CD4-positive, alpha-beta T cell treated with Interleukin-17A for 4 hours (primary cell): ENCODE measurements around the gene CBR1.

Source experiments
- DNase-seq: peaks from one replicate; pipeline ENCODE4 v3.0.0-alpha.2; 2020; ENCODE audit warnings: mixed read lengths

Gene CBR1

GRCh38 chr21:36069713-36070583 lies at the start of gene CBR1:
CBR1 (plus strand) TSS chr21:36070024; CDS start chr21:36070116, 92 bp downstream.
- peak; percentile 94 for DNase-seq

DNA sequence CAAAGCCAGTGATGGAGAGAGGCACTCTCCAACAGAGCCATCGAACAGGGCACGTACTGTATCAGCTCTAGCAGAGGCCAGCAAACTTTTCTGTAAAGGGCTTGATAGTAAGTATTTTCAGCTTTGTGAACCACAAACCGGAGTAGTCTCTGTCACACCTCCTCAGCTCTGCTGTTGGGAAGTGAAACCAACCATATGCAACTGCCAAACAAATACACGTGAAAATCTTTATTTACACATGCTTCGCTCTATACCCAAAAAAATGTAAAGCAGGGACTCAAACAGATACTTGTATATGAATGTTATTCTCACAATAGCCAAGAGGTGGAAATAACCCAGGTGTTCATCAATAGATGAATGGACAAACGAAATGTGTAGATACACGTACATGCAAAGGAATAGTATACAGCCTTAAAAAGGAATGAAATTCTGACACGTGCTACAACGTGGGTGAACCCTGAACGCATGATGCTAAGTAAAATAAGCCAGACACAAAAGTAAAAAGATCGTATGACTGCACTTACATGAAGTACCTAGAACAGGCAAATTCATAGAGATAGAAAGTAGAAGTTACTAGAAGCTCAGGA lies 48.5 kb upstream of the CBR1 start:
- DNase-seq: no peak

DNA sequence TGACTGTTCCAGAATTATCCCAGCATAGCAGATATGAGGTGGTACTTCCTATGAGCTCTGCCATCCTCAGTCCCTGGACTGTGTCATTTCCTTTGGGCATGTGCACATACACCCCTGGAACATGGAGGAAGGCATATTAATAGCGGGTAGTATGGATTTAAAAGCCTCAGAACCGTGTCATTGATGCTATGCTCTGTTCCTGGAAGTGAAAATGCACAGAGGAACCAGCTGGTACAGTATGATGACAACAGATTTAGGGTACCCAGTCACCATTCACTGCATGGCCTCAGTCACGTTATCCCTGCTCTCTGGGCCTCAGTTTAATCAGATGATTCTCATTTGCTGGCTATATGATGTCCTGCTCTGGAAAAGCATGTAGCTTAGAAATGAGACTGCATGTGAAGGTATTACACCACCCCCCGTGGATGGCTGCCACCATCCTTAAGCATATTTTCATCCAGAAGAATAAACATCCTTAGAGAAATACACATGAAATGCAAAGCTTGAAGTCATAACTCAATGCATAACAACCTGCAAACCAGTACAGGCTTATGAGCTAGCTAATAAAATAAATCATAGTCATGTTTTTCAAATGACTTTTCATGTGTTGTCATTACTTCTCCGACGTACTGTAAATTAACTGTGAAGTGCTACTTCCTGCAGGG lies 47.3 kb upstream of the CBR1 start:
- no peak for DNase-seq

- DNase-seq: no peak
These were observed 46.7 kb upstream of the CBR1 start for GRCh38 chr21:36023092-36023480.

- no peak for DNase-seq
These were observed 45.0 kb upstream of the CBR1 start for GRCh38 chr21:36024782-36025181.

DNA sequence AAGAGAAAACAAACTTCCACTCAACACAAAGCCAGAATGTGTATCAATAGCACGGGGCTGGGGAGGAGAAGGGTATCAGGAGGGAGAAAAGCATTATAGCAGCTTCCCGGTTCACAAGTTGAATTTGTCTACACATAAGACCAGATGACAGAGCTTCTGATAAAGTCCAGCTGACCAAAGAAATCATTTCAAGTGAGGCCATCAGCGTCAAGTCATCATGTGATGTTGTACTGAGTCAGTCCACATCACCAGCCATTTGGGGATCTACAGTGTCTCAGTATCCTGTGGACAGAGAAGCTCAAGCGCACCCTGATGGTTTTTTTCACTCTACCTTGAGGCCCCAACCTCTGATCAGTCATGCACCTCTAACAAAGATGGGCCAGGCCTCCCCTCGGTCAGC lies 42.5 kb upstream of the CBR1 start:
- no peak for DNase-seq

- peak; percentile 71 for DNase-seq
These were observed 41.4 kb upstream of the CBR1 start for GRCh38 chr21:36028127-36029069.

GRCh38 chr21:36029309-36029708 lies 40.5 kb upstream of the CBR1 start:
- DNase-seq: no peak

DNA sequence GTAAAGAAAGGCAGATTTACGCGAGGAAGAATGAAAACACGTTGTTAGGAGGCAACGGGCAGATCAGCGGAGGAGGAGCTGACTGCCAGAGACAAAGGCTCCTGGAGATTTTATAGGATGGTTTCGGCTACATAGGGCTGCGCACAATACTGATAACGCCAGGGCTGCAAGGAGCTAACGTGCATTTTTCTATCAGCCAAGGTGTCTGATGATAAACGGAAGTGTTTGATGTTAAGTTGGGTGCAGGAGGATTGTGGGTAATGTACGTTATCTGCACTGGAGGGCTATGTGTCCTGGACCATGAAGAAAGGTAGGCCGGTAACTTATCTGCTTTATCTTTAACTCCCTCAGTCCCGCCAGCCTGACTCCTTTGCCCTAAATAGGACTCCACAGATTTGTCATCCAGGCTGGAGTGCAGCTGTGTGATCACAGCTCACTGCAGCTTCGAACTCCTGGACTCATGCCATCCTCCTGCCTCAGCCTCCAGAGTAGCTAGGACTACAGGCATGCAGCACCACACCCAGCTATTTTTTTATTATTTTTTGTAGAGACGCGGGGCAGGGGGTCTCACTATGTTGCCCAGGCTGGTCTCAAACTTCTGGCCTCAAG lies 39.1 kb upstream of the CBR1 start:
- DNase-seq: no peak

DNA sequence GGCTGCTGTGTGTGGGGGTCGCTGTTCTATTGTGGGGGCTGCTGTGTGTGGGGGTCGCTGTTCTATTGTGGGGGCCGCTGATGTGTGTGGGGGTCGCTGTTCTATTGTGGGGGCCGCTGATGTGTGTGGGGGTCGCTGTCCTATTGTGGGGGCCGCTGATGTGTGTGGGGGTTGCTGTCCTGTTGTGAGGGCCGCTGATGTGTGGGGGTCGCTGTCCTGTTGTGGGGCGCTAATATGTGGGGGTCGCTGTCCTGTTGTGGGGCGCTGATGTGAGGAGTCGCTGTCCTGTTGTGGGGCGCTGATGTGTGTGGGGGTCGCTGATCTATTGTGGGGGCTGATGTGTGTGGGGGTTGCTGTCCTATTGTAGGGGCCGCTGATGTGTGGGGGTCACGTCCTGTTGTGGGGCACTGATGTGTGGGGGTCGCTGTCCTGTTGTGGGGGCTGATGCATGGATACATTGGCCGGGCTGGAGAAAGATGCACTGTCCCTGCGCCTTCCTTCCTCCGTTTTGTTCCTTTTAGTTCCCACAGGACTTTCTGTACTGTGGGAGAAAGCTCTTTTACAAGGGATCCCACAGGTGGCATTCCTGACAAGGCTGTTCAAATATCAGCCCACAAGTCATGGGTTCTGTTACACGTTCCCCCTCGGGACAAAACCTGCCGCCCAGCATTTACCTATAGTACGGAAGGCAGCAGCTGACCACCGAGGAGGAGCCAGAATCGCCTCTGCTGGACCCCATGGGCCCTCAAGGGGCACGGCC lies 37.0 kb upstream of the CBR1 start:
- DNase-seq: no peak

DNA sequence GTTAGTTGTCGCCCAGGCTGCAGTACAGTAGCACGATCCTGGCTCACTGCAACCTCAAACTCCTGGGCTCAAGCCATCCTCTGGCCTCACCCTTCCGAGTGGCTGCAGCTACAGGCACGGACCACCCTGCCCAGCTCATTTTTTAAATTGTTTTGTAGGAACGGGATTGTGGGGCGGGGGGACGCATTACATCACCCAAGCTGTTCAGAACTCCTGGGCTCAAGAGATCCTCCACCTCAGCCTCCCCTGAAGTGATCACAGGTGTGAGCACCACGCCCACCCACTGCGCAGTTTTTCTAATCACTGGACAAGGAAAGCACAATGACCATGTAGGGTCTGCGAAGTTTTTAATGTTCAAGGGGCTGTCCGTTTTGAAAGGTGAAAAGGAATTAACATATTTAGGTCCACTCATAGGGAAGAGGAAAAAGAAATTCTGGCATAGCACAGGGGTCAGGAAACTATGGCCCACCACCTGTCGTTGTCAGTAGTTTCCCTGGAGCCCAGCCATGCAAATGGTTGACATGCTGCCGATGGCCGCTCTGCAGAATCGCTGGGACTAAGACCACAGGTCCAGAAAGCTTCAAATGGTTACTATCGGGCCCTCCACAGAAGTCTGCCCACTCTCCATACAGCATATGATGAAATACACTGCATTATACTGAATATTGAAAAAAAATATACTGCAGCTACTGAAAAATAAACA lies 35.5 kb upstream of the CBR1 start:
- no peak for DNase-seq

DNA sequence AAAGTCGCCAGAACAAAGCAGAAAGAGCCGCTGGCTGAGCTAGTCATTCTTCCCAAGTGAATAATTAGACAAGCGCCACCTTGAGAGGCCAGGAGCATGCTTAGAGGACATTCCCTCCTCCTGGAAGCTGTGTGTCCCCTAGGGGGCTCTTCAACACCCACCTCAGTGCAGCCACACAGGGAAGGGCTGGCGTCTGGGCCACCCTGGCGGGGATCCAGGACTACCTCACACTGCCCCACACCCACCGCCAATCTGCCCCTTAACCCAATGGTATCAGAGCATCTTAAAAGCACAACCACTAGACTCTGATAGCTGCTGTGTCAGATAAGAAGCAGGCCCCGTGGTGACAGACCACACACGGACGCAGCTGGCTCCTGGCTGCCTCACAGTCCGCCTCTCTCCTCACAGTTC lies 34.4 kb upstream of the CBR1 start:
- no peak for DNase-seq

DNA sequence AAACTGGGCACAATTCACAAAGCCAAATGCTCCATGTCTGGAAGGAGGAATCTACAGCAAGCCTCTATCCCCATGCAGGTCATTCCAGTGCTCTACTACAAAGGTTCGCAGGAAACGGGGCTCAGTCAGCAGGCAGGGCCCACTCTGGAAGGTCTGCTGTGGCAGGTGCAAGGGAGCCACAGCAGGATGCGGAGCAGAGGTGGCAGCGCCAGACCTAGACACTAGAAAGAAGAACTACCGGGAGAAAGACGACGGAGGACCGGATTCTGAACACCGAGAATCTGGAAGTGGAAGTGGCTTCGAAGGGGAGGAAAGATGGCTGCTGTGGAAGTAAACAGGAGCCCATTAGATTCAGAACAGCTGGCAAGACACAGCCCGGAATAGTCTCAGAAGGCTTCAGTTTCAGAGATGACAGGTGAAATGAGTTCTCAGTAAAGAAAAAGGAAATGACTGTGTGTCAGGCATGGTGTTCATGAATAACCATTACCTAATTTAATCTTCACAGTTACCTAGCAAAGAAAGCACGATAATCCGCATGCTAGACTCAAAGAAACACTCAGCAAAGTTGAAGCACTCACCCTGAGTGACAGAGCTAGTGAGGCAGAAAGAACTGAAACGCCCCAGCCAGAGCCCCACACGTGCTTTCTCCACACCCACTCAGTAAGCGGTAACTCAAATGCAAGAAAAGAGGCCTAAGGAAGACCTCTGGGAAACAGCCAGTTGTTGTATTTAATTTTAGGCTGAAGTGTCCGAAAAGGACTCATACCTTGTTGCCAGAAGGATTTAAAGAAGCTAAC lies 30.9 kb upstream of the CBR1 start:
- no peak for DNase-seq

- DNase-seq: no peak
These were observed 30.0 kb upstream of the CBR1 start for GRCh38 chr21:36039861-36040260.

GRCh38 chr21:36040389-36040788 lies 29.4 kb upstream of the CBR1 start:
- DNase-seq: no peak

GRCh38 chr21:36041910-36042309 lies 27.9 kb upstream of the CBR1 start:
- DNase-seq: no peak

- DNase-seq: no peak
These were observed 25.8 kb upstream of the CBR1 start for GRCh38 chr21:36044056-36044455.

DNA sequence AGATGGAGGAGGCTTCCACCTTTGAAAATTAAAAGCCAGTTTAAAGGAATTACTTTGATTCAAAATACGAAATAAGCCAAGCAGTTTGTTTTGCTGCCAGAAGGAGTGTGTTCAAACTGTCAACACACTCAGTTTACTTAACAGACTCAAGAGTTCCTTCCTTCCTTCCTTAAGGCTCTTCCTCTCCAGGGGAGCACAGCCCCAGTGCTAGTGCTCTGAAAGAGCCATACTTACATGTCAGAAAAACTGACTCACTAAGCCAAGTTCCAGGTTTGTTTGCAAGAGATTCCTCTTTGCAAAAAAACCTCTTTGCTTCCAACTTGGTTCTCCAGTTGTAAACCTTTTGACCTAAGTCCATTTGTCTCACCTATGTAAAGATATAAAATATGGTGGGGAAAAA lies 23.8 kb upstream of the CBR1 start:
- no peak for DNase-seq

DNA sequence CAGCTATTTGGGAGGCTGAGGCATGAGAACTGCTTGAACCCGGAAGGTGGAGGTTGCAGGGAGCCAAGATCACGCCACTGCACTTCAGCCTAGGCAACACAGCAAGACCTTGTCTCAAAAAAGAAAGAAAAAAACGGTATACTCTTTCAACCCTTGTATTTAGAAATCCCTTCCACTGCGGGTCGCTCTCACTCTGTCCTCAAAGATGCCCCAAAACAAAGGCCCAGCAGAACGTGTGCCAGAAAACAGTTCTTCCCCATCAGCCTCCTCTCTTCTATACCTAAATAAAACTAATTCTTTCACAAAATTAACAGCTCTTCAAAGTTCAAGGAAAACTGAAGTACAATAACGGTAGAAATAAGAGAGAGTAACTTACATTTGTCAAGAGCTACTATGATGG lies 22.7 kb upstream of the CBR1 start:
- DNase-seq: no peak

- no peak for DNase-seq
These were observed 21.5 kb upstream of the CBR1 start for GRCh38 chr21:36048357-36048756.
